Measurements from ENCODE around the gene MAPKAPK5. TPM values are rescaled to one million over a fixed set of nuclear protein-coding genes. Genes with fewer than 3 reads are reported as not detected.

The MAPKAPK5 gene
- total RNA-seq, 1 experiment from 2014 or later: 85.7 TPM

DNA sequence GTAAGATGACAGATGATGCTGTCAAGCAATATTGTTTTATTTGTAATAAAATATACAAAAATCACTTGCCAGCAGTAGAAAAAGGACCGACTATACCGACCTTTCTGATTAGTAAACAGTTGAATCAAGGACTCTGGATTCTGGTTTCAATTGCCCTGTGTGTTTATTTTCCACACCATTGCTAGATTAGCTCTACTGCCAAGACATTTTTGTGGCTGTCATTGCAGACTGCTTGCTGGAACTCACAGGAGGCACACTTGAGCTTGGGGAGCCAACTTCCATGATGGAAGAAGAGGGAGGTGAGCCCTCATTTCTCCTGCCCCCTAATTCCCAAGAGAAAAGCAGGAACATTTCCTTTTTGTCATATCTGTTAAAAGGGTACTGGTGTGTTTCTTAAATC, 51.3 kb downstream of the MAPKAPK5 start:
- Histone ChIP-seq H3K14ac (ENCODE audit: insufficient read depth, low read length) (no peak overlapping the region), H3K56ac (ENCODE audit: insufficient read length, low read depth, low read length) (no peak overlapping the region), H4K8ac (replicated peaks; ENCODE audit: insufficient read length, low read depth, low read length) (no peak overlapping the region), H3K23ac (ENCODE audit: insufficient read length, low read depth, low read length) (no peak overlapping the region), H2BK5ac (ENCODE audit: insufficient read length, low read length) (no peak overlapping the region), H2BK120ac (ENCODE audit: low read depth, low read length, poor library complexity, severe bottlenecking) (no peak overlapping the region), H2AFZ (ENCODE audit: low read length) (no peak overlapping the region), H4K20me1 (ENCODE audit: control insufficient read depth, insufficient read depth, insufficient read length) (no peaks in the 10 kb centered on the region), H3T11ph (ENCODE audit: low read length) (no peak overlapping the region), H3K4me1 (ENCODE audit: insufficient read depth, low read length) (no peaks in the 10 kb centered on the region), H3K18ac (ENCODE audit: insufficient read length, low read depth, low read length) (no peak overlapping the region), H3K79me1 (ENCODE audit: insufficient read depth, low read depth, low read length, poor library complexity, severe bottlenecking) (no peaks in the 10 kb centered on the region), H2BK20ac (ENCODE audit: low read depth, low read length, poor library complexity, severe bottlenecking) (no peak overlapping the region), H3K79me2 (ENCODE audit: insufficient read depth, low read length) (no peaks in the 10 kb centered on the region), H3K9ac (ENCODE audit: extremely low read depth, insufficient read length, low read length) (no peak overlapping the region), H3K4me2 (ENCODE audit: insufficient read depth, insufficient read length, low read length) (no peak overlapping the region), H2AK5ac (ENCODE audit: insufficient read length, low read length) (no peak overlapping the region), H2BK15ac (ENCODE audit: low read depth, low read length) (no peak overlapping the region), H3K27ac (ENCODE audit: insufficient read length, low read depth, low read length) (no peak overlapping the region), H3K9me3 (ENCODE audit: control insufficient read depth, low read depth, low read length) (no peaks in the 10 kb centered on the region), H4K5ac (ENCODE audit: insufficient read length, low read depth, low read length) (no peak overlapping the region), H4K91ac (ENCODE audit: insufficient read length, low read depth, low read length) (no peak overlapping the region), H2BK12ac (ENCODE audit: insufficient read length, low read depth, low read length) (no peak overlapping the region), H3K27me3 (ENCODE audit: insufficient read depth, low read length) (no peaks in the 10 kb centered on the region), H3K4ac (ENCODE audit: low read depth, low read length) (no peak overlapping the region), H3K23me2 (ENCODE audit: insufficient read length, low read depth, low read length, poor library complexity, severe bottlenecking) (no peaks in the 10 kb centered on the region)
- Mint-ChIP-seq H3K4me1 (no peaks in the 10 kb centered on the region), H3K36me3 (ENCODE audit: insufficient read depth in 1 of 3, low read depth in 3 of 3) (peaks cover 47 to 81% (median 75%) of the 10 kb centered on the region in 3 experiments; a peak in 6 of 7 replicates), H3K27ac (no peak overlapping the region), H3K4me3 (no peak overlapping the region), H3K27me3 (ENCODE audit: low read depth) (no peaks in the 10 kb centered on the region), H3K9me3 (no peaks in the 10 kb centered on the region)
- no peak for DNase-seq
- no CpG with 5 or more reads among the region's 2 CpGs for WGBS (ENCODE audit: extremely low coverage, insufficient read length, low lambda C conversion rate)
- TF ChIP-seq, protein P1, sequence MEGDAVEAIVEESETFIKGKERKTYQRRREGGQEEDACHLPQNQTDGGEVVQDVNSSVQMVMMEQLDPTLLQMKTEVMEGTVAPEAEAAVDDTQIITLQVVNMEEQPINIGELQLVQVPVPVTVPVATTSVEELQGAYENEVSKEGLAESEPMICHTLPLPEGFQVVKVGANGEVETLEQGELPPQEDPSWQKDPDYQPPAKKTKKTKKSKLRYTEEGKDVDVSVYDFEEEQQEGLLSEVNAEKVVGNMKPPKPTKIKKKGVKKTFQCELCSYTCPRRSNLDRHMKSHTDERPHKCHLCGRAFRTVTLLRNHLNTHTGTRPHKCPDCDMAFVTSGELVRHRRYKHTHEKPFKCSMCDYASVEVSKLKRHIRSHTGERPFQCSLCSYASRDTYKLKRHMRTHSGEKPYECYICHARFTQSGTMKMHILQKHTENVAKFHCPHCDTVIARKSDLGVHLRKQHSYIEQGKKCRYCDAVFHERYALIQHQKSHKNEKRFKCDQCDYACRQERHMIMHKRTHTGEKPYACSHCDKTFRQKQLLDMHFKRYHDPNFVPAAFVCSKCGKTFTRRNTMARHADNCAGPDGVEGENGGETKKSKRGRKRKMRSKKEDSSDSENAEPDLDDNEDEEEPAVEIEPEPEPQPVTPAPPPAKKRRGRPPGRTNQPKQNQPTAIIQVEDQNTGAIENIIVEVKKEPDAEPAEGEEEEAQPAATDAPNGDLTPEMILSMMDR (conservative IDR thresholded peaks at IDR 0.05): no peak

Data from H9 (cell line).